Endodermal cell (in vitro differentiated cells): ENCODE results near the gene TANGO2. TPM values are rescaled to one million over a fixed set of nuclear protein-coding genes. Genes with fewer than 3 reads are reported as not detected.

Experiments
- DNase-seq: peaks from one replicate; pipeline ENCODE4 v3.0.0-alpha.2; 2017
- H3K27ac ChIP-seq: 2 replicates; pipeline ENCODE4 v1.5.1; 2013; ENCODE audit warnings: mild to moderate bottlenecking, low read depth, low read length, moderate library complexity
- H3K27me3 ChIP-seq: 2 replicates; pipeline ENCODE4 v1.6.1; 2013; ENCODE audit warnings: mild to moderate bottlenecking, low read length, moderate library complexity; ENCODE audit not compliant: insufficient read depth, control insufficient read depth, poor library complexity, severe bottlenecking
- H3K36me3 ChIP-seq: 2 replicates; pipeline ENCODE4 v1.7.0; 2013; ENCODE audit warnings: mild to moderate bottlenecking, low read length, moderate library complexity; ENCODE audit not compliant: control insufficient read depth, insufficient read depth
- H3K4me1 ChIP-seq: one replicate; pipeline ENCODE4 v1.7.0; 2013; ENCODE audit warnings: low read length; ENCODE audit not compliant: control insufficient read depth, insufficient read depth
- H3K4me3 ChIP-seq: 2 replicates; pipeline ENCODE4 v1.5.1; 2013; ENCODE audit warnings: mild to moderate bottlenecking, low read length, moderate library complexity
- H3K9ac ChIP-seq: 2 replicates; pipeline ENCODE4 v1.6.1; 2013; ENCODE audit warnings: mild to moderate bottlenecking, low read length, moderate library complexity; ENCODE audit not compliant: poor library complexity, severe bottlenecking; ENCODE audit errors: extremely low read depth
- H3K9me3 ChIP-seq: 2 replicates; pipeline ENCODE4 v1.6.1; 2013; ENCODE audit warnings: mild to moderate bottlenecking, low read length, moderate library complexity; ENCODE audit not compliant: control insufficient read depth
- H3K27ac Mint-ChIP-seq: 2 replicates; pipeline ENCODE4 v1.8.0; 2020; ENCODE audit warnings: mixed read lengths
- H3K27me3 Mint-ChIP-seq: 2 replicates; pipeline ENCODE4 v1.8.0; 2021; ENCODE audit warnings: mild to moderate bottlenecking, mixed read lengths; ENCODE audit not compliant: insufficient read depth
- H3K36me3 Mint-ChIP-seq: 2 replicates; pipeline ENCODE4 v1.8.0; 2020; ENCODE audit warnings: low read depth, mixed read lengths
- H3K4me1 Mint-ChIP-seq: 2 replicates; pipeline ENCODE4 v1.8.0; 2020; ENCODE audit warnings: mixed read lengths
- H3K4me3 Mint-ChIP-seq: 2 replicates; pipeline ENCODE4 v1.8.0; 2020; ENCODE audit warnings: mild to moderate bottlenecking, moderate library complexity, mixed read lengths
- H3K9me3 Mint-ChIP-seq: 2 replicates; pipeline ENCODE4 v1.8.0; 2020; ENCODE audit warnings: mild to moderate bottlenecking, mixed read lengths
- WGBS, 2 experiments: methylation state at CpG; one replicate each; pipeline versions ENCODE4 v1.1.5 to v1.1.7; 2013; ENCODE audit warnings: missing lambda C conversion rate in 2 of 2, mixed read lengths in 1 of 2; ENCODE audit not compliant: insufficient coverage in 1 of 2, insufficient read length in 1 of 2; 5-methylcytosine and 5-hydroxymethylcytosine counted together
- total RNA-seq, 2 donors: library from RNA; stranded (reverse); fragmentation: NEBNext Ultra II Directional in 1 of 2; extraction: Animal tissue kit (Norgen Biotek cat#: 25700) in 1 of 2; gene quantifications; 2 replicates in 1 of 2; 3 replicates in 1 of 2; pipeline ENCODE4 v1.2.1, GENCODE V29; 2021
- TF ChIP-seq, protein P1 (sequence below): fragments of 200-600 bp; sonication (generic); conservative IDR thresholded peaks from 2 replicates; pipeline ENCODE4 v1.5.0; 2021; ENCODE audit warnings: antibody characterized with exemption, mild to moderate bottlenecking

TANGO2 gene
- total RNA-seq, 2 donors from 2014 or later: 19.9 to 21.8 TPM

GRCh38 chr22:19972652-19973550 is 48.0 kb upstream of the TANGO2 start:
- H3K4me1 ChIP-seq: peaks cover 9% of the 10 kb centered on the region
- H3K27me3 Mint-ChIP-seq: no peaks in the 10 kb centered on the region
- no peak overlapping the region for H3K27ac ChIP-seq
- H3K9ac ChIP-seq: no peak overlapping the region
- H3K27ac Mint-ChIP-seq: no peak overlapping the region
- no peaks in the 10 kb centered on the region for H3K9me3 ChIP-seq
- no peaks in the 10 kb centered on the region for H3K9me3 Mint-ChIP-seq
- peaks cover 23% of the 10 kb centered on the region for H3K36me3 Mint-ChIP-seq
- TF ChIP-seq, protein P1, sequence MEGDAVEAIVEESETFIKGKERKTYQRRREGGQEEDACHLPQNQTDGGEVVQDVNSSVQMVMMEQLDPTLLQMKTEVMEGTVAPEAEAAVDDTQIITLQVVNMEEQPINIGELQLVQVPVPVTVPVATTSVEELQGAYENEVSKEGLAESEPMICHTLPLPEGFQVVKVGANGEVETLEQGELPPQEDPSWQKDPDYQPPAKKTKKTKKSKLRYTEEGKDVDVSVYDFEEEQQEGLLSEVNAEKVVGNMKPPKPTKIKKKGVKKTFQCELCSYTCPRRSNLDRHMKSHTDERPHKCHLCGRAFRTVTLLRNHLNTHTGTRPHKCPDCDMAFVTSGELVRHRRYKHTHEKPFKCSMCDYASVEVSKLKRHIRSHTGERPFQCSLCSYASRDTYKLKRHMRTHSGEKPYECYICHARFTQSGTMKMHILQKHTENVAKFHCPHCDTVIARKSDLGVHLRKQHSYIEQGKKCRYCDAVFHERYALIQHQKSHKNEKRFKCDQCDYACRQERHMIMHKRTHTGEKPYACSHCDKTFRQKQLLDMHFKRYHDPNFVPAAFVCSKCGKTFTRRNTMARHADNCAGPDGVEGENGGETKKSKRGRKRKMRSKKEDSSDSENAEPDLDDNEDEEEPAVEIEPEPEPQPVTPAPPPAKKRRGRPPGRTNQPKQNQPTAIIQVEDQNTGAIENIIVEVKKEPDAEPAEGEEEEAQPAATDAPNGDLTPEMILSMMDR: no peak
- no peaks in the 10 kb centered on the region for H3K27me3 ChIP-seq
- DNase-seq: no peak
- peaks cover 17% of the 10 kb centered on the region for H3K36me3 ChIP-seq
- peaks cover 11% of the 10 kb centered on the region for H3K4me1 Mint-ChIP-seq
- no peak overlapping the region for H3K4me3 Mint-ChIP-seq
- H3K4me3 ChIP-seq: no peak overlapping the region
- 94 to 97% methylated on average over 28 to 50 of the region's 50 CpGs for WGBS, 2 experiments

DNA sequence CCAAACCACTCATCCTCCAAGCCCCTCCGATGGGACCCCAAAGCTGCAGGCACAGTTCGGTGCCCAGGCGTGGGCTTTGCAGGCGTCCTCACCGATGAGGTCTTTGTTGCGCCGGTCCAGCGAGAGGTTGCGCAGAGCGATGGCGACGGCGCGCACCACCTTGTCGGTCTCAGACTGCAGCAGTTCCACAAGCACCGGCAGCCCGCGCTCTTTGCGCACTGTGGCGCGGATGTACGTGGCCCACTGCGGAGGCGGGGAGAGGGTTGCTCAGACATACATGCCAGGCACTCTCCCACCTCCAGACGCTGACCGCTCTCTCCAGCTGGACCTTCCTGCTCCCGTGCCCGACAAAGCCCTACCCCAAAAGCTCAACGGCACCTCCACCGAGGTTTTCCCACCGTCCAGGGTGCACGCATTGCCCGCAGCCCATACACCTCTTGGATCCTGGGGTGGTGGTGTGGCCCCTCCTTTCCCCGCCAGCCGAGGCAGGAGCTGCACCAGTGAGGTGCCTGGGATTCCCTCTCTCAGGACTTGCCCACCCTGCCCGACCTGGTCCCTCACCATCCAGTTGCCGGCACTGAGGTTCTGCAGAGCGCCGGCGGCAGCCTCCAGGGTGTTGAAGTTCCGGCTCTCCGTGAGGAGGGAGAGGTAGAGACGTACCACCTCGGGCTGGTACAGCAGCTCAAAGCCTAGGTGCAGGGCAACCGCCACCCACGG is 47.2 kb upstream of the TANGO2 start:
- Histone ChIP-seq H3K9me3 (no peaks in the 10 kb centered on the region), H3K4me3 (no peak overlapping the region), H3K9ac (no peak overlapping the region), H3K4me1 (peaks cover 9% of the 10 kb centered on the region), H3K27me3 (no peaks in the 10 kb centered on the region), H3K36me3 (peaks cover 17% of the 10 kb centered on the region), H3K27ac (no peak overlapping the region)
- no peak for DNase-seq
- H3K4me1 Mint-ChIP-seq: peaks cover 11% of the 10 kb centered on the region
- no peaks in the 10 kb centered on the region for H3K27me3 Mint-ChIP-seq
- H3K4me3 Mint-ChIP-seq: no peak overlapping the region
- TF ChIP-seq, protein P1: no peak
- no peak overlapping the region for H3K27ac Mint-ChIP-seq
- peaks cover 22% of the 10 kb centered on the region for H3K36me3 Mint-ChIP-seq
- WGBS, 2 experiments: 94 to 98% methylated on average over 46 of the region's 46 CpGs
- H3K9me3 Mint-ChIP-seq: no peaks in the 10 kb centered on the region

- H3K4me3 Mint-ChIP-seq: no peak overlapping the region
- H3K4me1 Mint-ChIP-seq: peaks cover 11% of the 10 kb centered on the region
- H3K9me3 ChIP-seq: no peaks in the 10 kb centered on the region
- no peaks in the 10 kb centered on the region for H3K9me3 Mint-ChIP-seq
- no peak overlapping the region for H3K9ac ChIP-seq
- TF ChIP-seq, protein P1: no peak
- H3K27ac ChIP-seq: peak overlapping the region; percentile 90
- H3K36me3 ChIP-seq: peaks cover 17% of the 10 kb centered on the region
- H3K36me3 Mint-ChIP-seq: peaks cover 25% of the 10 kb centered on the region
- WGBS, 2 experiments: 57 to 86% methylated on average over 5 to 11 of the region's 11 CpGs
- peak overlapping the region; percentile 82 for H3K27ac Mint-ChIP-seq
- H3K4me1 ChIP-seq: peaks cover 9% of the 10 kb centered on the region
- H3K27me3 Mint-ChIP-seq: no peaks in the 10 kb centered on the region
- H3K27me3 ChIP-seq: no peaks in the 10 kb centered on the region
- DNase-seq: peak; percentile 95
- H3K4me3 ChIP-seq: no peak overlapping the region
These were observed 46.5 kb upstream of the TANGO2 start for GRCh38 chr22:19974268-19974861.
